Measurements from ENCODE around the gene TTC17. TPM values are rescaled to one million over a fixed set of nuclear protein-coding genes. Genes with fewer than 3 reads are reported as not detected.

The TTC17 gene
- total RNA-seq, 1 donor from 2014 or later = 94.9 TPM

GRCh38 chr11:43517518-43517917, 158.8 kb downstream of the TTC17 start:
- Mint-ChIP-seq H3K27me3 (peaks cover 15% of the 10 kb centered on the region), H3K9me3 (peaks cover 6% of the 10 kb centered on the region), H3K4me1 (ENCODE audit: unreplicated experiment) (no peaks in the 10 kb centered on the region), H3K36me3 (no peaks in the 10 kb centered on the region), H3K27ac (no peak overlapping the region), H3K4me3 (no peak overlapping the region)
- TF ChIP-seq CTCF (conservative IDR thresholded peaks at IDR 0.05) = no peak
- DNase-seq (ENCODE audit: extremely low spot score, unreplicated experiment) = no peak

GRCh38 chr11:43518408-43519160, 159.9 kb downstream of the TTC17 start:
- H3K9me3 Mint-ChIP-seq = peaks cover 6% of the 10 kb centered on the region
- no peaks in the 10 kb centered on the region for H3K4me1 Mint-ChIP-seq (ENCODE audit: unreplicated experiment)
- no peaks in the 10 kb centered on the region for H3K36me3 Mint-ChIP-seq
- DNase-seq (ENCODE audit: extremely low spot score, unreplicated experiment) = no peak
- H3K4me3 Mint-ChIP-seq = no peak overlapping the region
- TF ChIP-seq CTCF (conservative IDR thresholded peaks at IDR 0.05) = no peak
- no peak overlapping the region for H3K27ac Mint-ChIP-seq
- peaks cover 22% of the 10 kb centered on the region for H3K27me3 Mint-ChIP-seq

GRCh38 chr11:43521471-43521870, 162.8 kb downstream of the TTC17 start:
- Mint-ChIP-seq H3K4me1 (ENCODE audit: unreplicated experiment) (no peaks in the 10 kb centered on the region), H3K27me3 (peaks cover 33% of the 10 kb centered on the region), H3K36me3 (no peaks in the 10 kb centered on the region), H3K27ac (no peak overlapping the region), H3K4me3 (no peak overlapping the region), H3K9me3 (peaks cover 6% of the 10 kb centered on the region)
- TF ChIP-seq CTCF (conservative IDR thresholded peaks at IDR 0.05) = no peak
- no peak for DNase-seq (ENCODE audit: extremely low spot score, unreplicated experiment)

- Mint-ChIP-seq H3K4me3 (no peak overlapping the region), H3K27me3 (peaks cover 32% of the 10 kb centered on the region), H3K36me3 (no peaks in the 10 kb centered on the region), H3K9me3 (peaks cover 6% of the 10 kb centered on the region), H3K27ac (no peak overlapping the region), H3K4me1 (ENCODE audit: unreplicated experiment) (no peaks in the 10 kb centered on the region)
- no peak for DNase-seq (ENCODE audit: extremely low spot score, unreplicated experiment)
- no peak for TF ChIP-seq CTCF (conservative IDR thresholded peaks at IDR 0.05)
Observed at GRCh38 chr11:43523632-43524031, 164.9 kb downstream of the TTC17 start.

- TF ChIP-seq CTCF (conservative IDR thresholded peaks at IDR 0.05) = no peak
- Mint-ChIP-seq H3K4me1 (ENCODE audit: unreplicated experiment) (no peaks in the 10 kb centered on the region), H3K27me3 (peaks cover 18% of the 10 kb centered on the region), H3K36me3 (no peaks in the 10 kb centered on the region), H3K27ac (no peak overlapping the region), H3K9me3 (no peaks in the 10 kb centered on the region), H3K4me3 (no peak overlapping the region)
- no peak for DNase-seq (ENCODE audit: extremely low spot score, unreplicated experiment)
Observed at GRCh38 chr11:43532041-43532440, 173.3 kb downstream of the TTC17 start.
